GM12878 (cell line): ENCODE data around the gene ERN1. TPM values are rescaled to one million over a fixed set of nuclear protein-coding genes. Genes with fewer than 3 reads are reported as not detected.

ENCODE experiments used
- ATAC-seq: fragments of 200-7000 bp; cut with Tn5 transposase; 3 replicates; pipeline ENCODE4 v1.9.1; 2020; ENCODE audit warnings: mild to moderate bottlenecking, moderate library complexity
- BruUV-seq: library from RNA; stranded (reverse); fragments of 400-500 nt; replicated peaks from 2 replicates; lab custom pipeline; 2021; lab: Mats Ljungman, UMichigan
- CTCF ChIA-PET: fragments of 300-600 bp; sonication (Branson Sonifier 250); formaldehyde crosslinking; extraction: SDS; loops from one replicate; lab custom pipeline; 2021; ENCODE audit warnings: inconsistent platforms; lab: Yijun Ruan, JAX
- POLR2A ChIA-PET: fragments of 350-600 bp; formaldehyde crosslinking; extraction: SDS; loops from one replicate; lab custom pipeline; 2021; ENCODE audit warnings: inconsistent platforms; lab: Charles Lee
- RAD21 ChIA-PET: fragments of 300-600 bp; sonication (Branson Sonifier 250); formaldehyde crosslinking; loops from one replicate; lab custom pipeline; 2023; ENCODE audit warnings: antibody characterized with exemption; ENCODE audit not compliant: unreplicated experiment; lab: Charles Lee
- SMC1A ChIA-PET: fragments of 300-600 bp; sonication (Branson Sonifier 250); formaldehyde crosslinking; loops from one replicate; lab custom pipeline; 2023; ENCODE audit not compliant: unreplicated experiment, uncharacterized antibody; lab: Charles Lee
- DNase-seq: peaks from one replicate; pipeline ENCODE4 v3.0.0-alpha.2; 2011; ENCODE audit warnings: low read depth, low spot score
- FAIRE-seq: peaks from 3 replicates; lab custom pipeline; 2011; peaks lifted over from hg19 to GRCh38; lab: Jason Lieb, UNC
- H2AFZ ChIP-seq: 2 replicates; pipeline ENCODE4 v1.6.0; 2011; ENCODE audit warnings: low read depth, low read length, control low read depth; ENCODE audit not compliant: control insufficient read depth
- H3K27ac ChIP-seq: 2 replicates; pipeline ENCODE4 v1.5.1; 2011; ENCODE audit warnings: control low read depth; ENCODE audit not compliant: control insufficient read depth, insufficient read depth
- H3K27me3 ChIP-seq, 2 experiments: replicated peaks in 1 of 2; 2 replicates each; pipeline versions ENCODE4 v1.6.0 to v1.6.1; 2011; ENCODE audit warnings: low read length in 1 of 2; ENCODE audit not compliant: control insufficient read depth in 2 of 2, insufficient read depth in 2 of 2
- H3K36me3 ChIP-seq, 2 experiments: 2 replicates each; pipeline ENCODE4 v1.5.1; 2011; ENCODE audit warnings: low read length in 1 of 2; ENCODE audit not compliant: control insufficient read depth in 2 of 2, insufficient read depth in 2 of 2
- H3K4me1 ChIP-seq: 2 replicates; pipeline ENCODE4 v1.6.1; 2011; ENCODE audit warnings: mild to moderate bottlenecking, low read length, moderate library complexity, mixed read lengths; ENCODE audit not compliant: control insufficient read depth, insufficient read depth
- H3K4me2 ChIP-seq: 2 replicates; pipeline ENCODE4 v1.6.0; 2011; ENCODE audit warnings: control low read depth; ENCODE audit not compliant: control insufficient read depth, insufficient read depth
- H3K4me3 ChIP-seq: fragments of 200-600 bp; sonication (generic); 2 replicates; pipeline ENCODE4 v1.5.1; 2016
- H3K79me2 ChIP-seq: 2 replicates; pipeline ENCODE4 v1.6.0; 2011; ENCODE audit warnings: low read length; ENCODE audit not compliant: control insufficient read depth, insufficient read depth
- H3K9ac ChIP-seq: 2 replicates; pipeline ENCODE4 v1.8.0; 2011; ENCODE audit warnings: low read length, control low read depth, mixed read lengths; ENCODE audit not compliant: control insufficient read depth, insufficient read depth
- H3K9me3 ChIP-seq: replicated peaks from 3 replicates; pipeline ENCODE4 v1.5.1; 2011; ENCODE audit warnings: mild to moderate bottlenecking, low read length; ENCODE audit not compliant: control insufficient read depth, insufficient read depth
- H4K20me1 ChIP-seq: 2 replicates; pipeline ENCODE4 v1.6.0; 2011; ENCODE audit not compliant: control insufficient read depth, insufficient read depth
- CHD1 ChIP-seq: IDR thresholded peaks from 2 replicates; pipeline ENCODE4 v1.6.1; 2012; ENCODE audit warnings: low read depth, low read length, improper control_type of control experiment
- CTCF ChIP-seq, 3 experiments: IDR thresholded peaks in 2 of 3; conservative IDR thresholded peaks in 1 of 3; 2 replicates each; pipeline ENCODE4 v1.5.1; 2011; ENCODE audit warnings: low read depth in 3 of 3, low read length in 3 of 3, mild to moderate bottlenecking in 3 of 3, control low read depth in 2 of 3, moderate library complexity in 2 of 3, inconsistent platforms in 1 of 3, mixed read lengths in 1 of 3; ENCODE audit not compliant: control insufficient read depth in 2 of 3, insufficient read depth in 1 of 3; ENCODE audit errors: extremely low read depth in 1 of 3
- CUX1 ChIP-seq: IDR thresholded peaks from 2 replicates; pipeline ENCODE4 v1.6.1; 2012; ENCODE audit warnings: improper control_type of control experiment, low read depth, low read length; ENCODE audit not compliant: insufficient replicate concordance
- WGBS: methylation state at CpG from one replicate; pipeline ENCODE4 v1.1.6; 2016; ENCODE audit warnings: low lambda C conversion rate; ENCODE audit not compliant: insufficient replicate concordance, insufficient coverage; ENCODE audit errors: missing lambda C conversion rate; 5-methylcytosine and 5-hydroxymethylcytosine counted together
- in situ Hi-C: fragments of 300-500 bp; cut with MboI; formaldehyde crosslinking; loops from 9 replicates; pipeline ENCODE4 v1.14.3; 2018; ENCODE audit warnings: mixed read lengths
- intact Hi-C: fragments of 100-400 bp; cut with micrococcal nuclease; formaldehyde crosslinking; loops from one replicate; pipeline ENCODE4 v1.14.2; 2022; ENCODE audit not compliant: unreplicated experiment
- polyA plus RNA-seq, 11 experiments: library from polyadenylated mRNA; depleted of rRNA in 4 of 11; unstranded in 6 of 11; stranded (reverse) in 5 of 11; fragments of >200 nt; fragmentation: Nextera tagmentation in 4 of 11; fragmentation: Illumina TruSeq in 1 of 11; extraction: Ambion mirVana in 4 of 11; extraction: Trizol in 1 of 11; gene quantifications; 1 replicate in 1 of 11; 2 replicates in 10 of 11; pipeline versions ENCODE4 v1.2.1 to v1.2.3, GENCODE V29; 2011 to 2016; ENCODE audit warnings: inconsistent platforms in 2 of 11, missing spikeins in 2 of 11, low read depth in 1 of 11
- total RNA-seq, 4 experiments: library from RNA; depleted of rRNA in 3 of 4; stranded (reverse); fragments of >200 nt in 3 of 4; fragmentation: Illumina TruSeq in 1 of 4; extraction: Trizol in 1 of 4; gene quantifications; 2 replicates each; pipeline versions ENCODE4 v1.2.1 to v1.2.3, GENCODE V29; 2013 to 2021

Gene ERN1
- total and polyA plus RNA-seq, 10 of the 15 experiments (the other 5 are each of a cell fraction or from before 2014, with no cell fraction given): 2.6 to 19.2 (median 7.6) TPM

GRCh38 chr17:64017381-64017980 lies 112.5 kb downstream of the ERN1 start:
- Histone ChIP-seq H3K4me2 (peak overlapping the region; percentile 82), H3K4me1 (peaks cover 14% of the 10 kb centered on the region), H3K4me3 (peak overlapping the region; percentile 74; the same call in 1 of the 2 replicates), H3K27ac (peak overlapping the region; percentile 21; the same call in 1 of the 2 replicates), H3K9ac (no peak overlapping the region), H2AFZ (no peak overlapping the region), H3K36me3 (no peaks in the 10 kb centered on the region), H4K20me1 (no peaks in the 10 kb centered on the region), H3K79me2 (peaks cover 59% of the 10 kb centered on the region), H3K27me3 (no peaks in the 10 kb centered on the region), H3K9me3 (no peaks in the 10 kb centered on the region)
- BruUV-seq: no TSS peak
- in situ Hi-C loops: no loop called here
- ChIA-PET SMC1A (interaction anchor here (0.7 to 3.4 kb wide), 27 partner anchors 8 to 268 kb away, joined by 3 to 30 read pairs (median 5); partner anchors contain the start of gene CD79B), POLR2A (interaction anchor here (0.6 to 2.1 kb wide), 9 partner anchors 11 to 174 kb away, joined by 3 to 18 read pairs (median 3); partner anchors contain the start of genes CD79B and ERN1), CTCF (interaction anchor here (0.8 to 3.3 kb wide), 19 partner anchors 10 to 114 kb away, joined by 3 to 73 read pairs (median 7); partner anchors contain the start of genes CD79B, CSHL1, ERN1 and GH1), RAD21 (interaction anchor here (0.8 to 7.4 kb wide), 16 partner anchors 11 to 264 kb away, joined by 3 to 105 read pairs (median 4); partner anchors contain the start of genes CCDC47, CD79B, CSHL1 and GH1)
- FAIRE-seq (no peak), DNase-seq (no peak), ATAC-seq (no peak)
- 82% methylated on average over 2 of the region's 2 CpGs for WGBS
- intact Hi-C loops: loop anchor here (2.0 to 5.0 kb wide), 2 partner anchors 65 to 99 kb away; partner anchors contain the start of gene GH1
- TF ChIP-seq CTCF (IDR thresholded peaks at IDR 0.05 in 2 of 3, conservative IDR thresholded peaks at IDR 0.05 in 1 of 3; ENCODE audit: control insufficient read depth in 2 of 3, extremely low read depth in 1 of 3, insufficient read depth in 1 of 3, low read depth in 3 of 3, low read length in 3 of 3): peak; percentile 14 to 32 (median 14); a peak in 2 of 6 replicates
- peak; percentile 33 for TF ChIP-seq CUX1
- no peak for TF ChIP-seq CHD1
